Osteocyte (in vitro differentiated cells): Measurements from ENCODE around the gene CPVL. TPM values are rescaled to one million over a fixed set of nuclear protein-coding genes. Genes with fewer than 3 reads are reported as not detected.

Experiments
- DNase-seq: peaks from one replicate; pipeline ENCODE4 v3.0.0; 2021; ENCODE audit warnings: mixed read lengths; ENCODE audit not compliant: unreplicated experiment; ENCODE audit errors: extremely low spot score
- H3K27ac Mint-ChIP-seq: one replicate; pipeline ENCODE4 v1.8.0; 2021; ENCODE audit warnings: mild to moderate bottlenecking, mixed read lengths; ENCODE audit not compliant: unreplicated experiment
- H3K27me3 Mint-ChIP-seq: one replicate; pipeline ENCODE4 v1.8.0; 2021; ENCODE audit warnings: mixed read lengths; ENCODE audit not compliant: unreplicated experiment
- H3K36me3 Mint-ChIP-seq: one replicate; pipeline ENCODE4 v1.8.0; 2021; ENCODE audit warnings: mixed read lengths; ENCODE audit not compliant: unreplicated experiment
- H3K4me1 Mint-ChIP-seq: one replicate; pipeline ENCODE4 v1.8.0; 2021; ENCODE audit warnings: mixed read lengths; ENCODE audit not compliant: unreplicated experiment
- H3K4me3 Mint-ChIP-seq: one replicate; pipeline ENCODE4 v1.8.0; 2021; ENCODE audit warnings: mild to moderate bottlenecking, moderate library complexity, mixed read lengths; ENCODE audit not compliant: unreplicated experiment
- H3K9me3 Mint-ChIP-seq: one replicate; pipeline ENCODE4 v1.8.0; 2021; ENCODE audit warnings: mixed read lengths; ENCODE audit not compliant: unreplicated experiment
- CTCF ChIP-seq: fragments of 200-600 bp; sonication (generic); IDR thresholded peaks from 2 replicates; pipeline ENCODE4 v1.5.0; 2021; ENCODE audit warnings: antibody characterized with exemption, mild to moderate bottlenecking, moderate library complexity
- total RNA-seq: library from RNA; stranded (reverse); gene quantifications from 2 replicates; pipeline ENCODE4 v1.2.1, GENCODE V29; 2021

The CPVL gene
- total RNA-seq, 1 donor from 2014 or later = 2.0 TPM

- H3K9me3 Mint-ChIP-seq = no peaks in the 10 kb centered on the region
- no peak overlapping the region for H3K4me3 Mint-ChIP-seq
- no peaks in the 10 kb centered on the region for H3K36me3 Mint-ChIP-seq
- no peak overlapping the region for H3K27ac Mint-ChIP-seq
- DNase-seq = no peak
- H3K4me1 Mint-ChIP-seq = no peaks in the 10 kb centered on the region
- peaks cover 25% of the 10 kb centered on the region for H3K27me3 Mint-ChIP-seq
- no peak for TF ChIP-seq CTCF
Measured at GRCh38 chr7:29160080-29160479, 13.7 kb upstream of the CPVL start.

GRCh38 chr7:29158795-29159423 lies 12.6 kb upstream of the CPVL start:
- H3K4me1 Mint-ChIP-seq = no peaks in the 10 kb centered on the region
- H3K27ac Mint-ChIP-seq = no peak overlapping the region
- TF ChIP-seq CTCF = no peak
- H3K36me3 Mint-ChIP-seq = no peaks in the 10 kb centered on the region
- peaks cover 25% of the 10 kb centered on the region for H3K27me3 Mint-ChIP-seq
- DNase-seq = no peak
- H3K4me3 Mint-ChIP-seq = no peak overlapping the region
- H3K9me3 Mint-ChIP-seq = no peaks in the 10 kb centered on the region

GRCh38 chr7:29156907-29157452 lies 10.6 kb upstream of the CPVL start:
- Mint-ChIP-seq H3K27ac (no peak overlapping the region), H3K27me3 (peaks cover 27% of the 10 kb centered on the region), H3K4me1 (no peaks in the 10 kb centered on the region), H3K9me3 (no peaks in the 10 kb centered on the region), H3K4me3 (no peak overlapping the region), H3K36me3 (no peaks in the 10 kb centered on the region)
- no peak for TF ChIP-seq CTCF
- no peak for DNase-seq

GRCh38 chr7:29154076-29154475 lies 7.7 kb upstream of the CPVL start:
- TF ChIP-seq CTCF = no peak
- no peaks in the 10 kb centered on the region for H3K9me3 Mint-ChIP-seq
- H3K36me3 Mint-ChIP-seq = no peaks in the 10 kb centered on the region
- no peak for DNase-seq
- H3K4me1 Mint-ChIP-seq = no peaks in the 10 kb centered on the region
- H3K27ac Mint-ChIP-seq = no peak overlapping the region
- H3K4me3 Mint-ChIP-seq = no peak overlapping the region
- H3K27me3 Mint-ChIP-seq = peaks cover 25% of the 10 kb centered on the region

- Mint-ChIP-seq H3K27me3 (peaks cover 30% of the 10 kb centered on the region), H3K4me1 (peaks cover 11% of the 10 kb centered on the region), H3K36me3 (no peaks in the 10 kb centered on the region), H3K9me3 (no peaks in the 10 kb centered on the region), H3K4me3 (no peak overlapping the region), H3K27ac (no peak overlapping the region)
- no peak for TF ChIP-seq CTCF
- DNase-seq = no peak
Measured at GRCh38 chr7:29150856-29151255, 4.5 kb upstream of the CPVL start.
